ENCODE results near the gene MRPS27.

DNA sequence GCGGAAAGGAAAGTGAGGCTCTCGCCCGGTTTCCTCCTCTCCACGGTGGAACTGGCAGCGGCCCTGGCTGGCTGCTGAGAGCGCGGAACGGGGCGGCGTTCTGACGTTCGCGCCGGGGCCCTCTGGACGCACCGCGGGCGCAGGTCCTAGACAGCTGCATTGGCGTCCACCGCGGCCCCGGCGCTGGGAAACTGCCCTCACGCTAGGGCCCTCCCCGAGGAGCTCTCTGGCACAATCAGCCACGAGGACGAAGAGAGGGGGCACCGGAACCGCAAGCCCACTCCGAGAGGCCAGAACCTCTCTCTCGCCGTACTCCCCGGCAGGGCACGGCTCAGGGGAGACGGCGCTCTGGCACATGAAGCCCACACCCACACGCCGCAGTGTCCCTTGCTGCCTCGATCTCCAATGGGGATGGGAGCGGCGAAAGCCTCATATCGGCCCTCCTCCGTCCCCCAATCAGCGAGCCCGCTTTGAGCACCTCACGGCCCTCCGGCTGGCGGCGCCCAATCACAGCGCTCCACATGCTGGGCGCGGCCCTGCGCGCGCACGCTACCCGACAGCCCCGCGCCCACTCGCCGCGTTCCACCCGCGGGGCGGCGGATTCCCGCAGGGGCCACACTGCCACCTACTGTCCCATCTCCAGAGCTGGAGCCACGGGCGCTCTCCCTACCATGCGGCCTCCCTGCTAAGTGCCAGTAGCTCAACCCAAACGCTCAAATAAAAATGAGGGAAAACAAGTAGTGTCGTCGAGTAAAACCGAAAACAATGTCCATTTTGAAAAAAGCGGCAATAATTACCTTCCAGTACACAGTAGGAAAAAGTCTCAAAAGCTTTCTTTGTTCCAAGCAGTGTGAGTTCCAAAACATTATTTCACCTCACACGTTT is 11.8 kb downstream of the MRPS27 start:
- TF ChIP-seq, protein P1, sequence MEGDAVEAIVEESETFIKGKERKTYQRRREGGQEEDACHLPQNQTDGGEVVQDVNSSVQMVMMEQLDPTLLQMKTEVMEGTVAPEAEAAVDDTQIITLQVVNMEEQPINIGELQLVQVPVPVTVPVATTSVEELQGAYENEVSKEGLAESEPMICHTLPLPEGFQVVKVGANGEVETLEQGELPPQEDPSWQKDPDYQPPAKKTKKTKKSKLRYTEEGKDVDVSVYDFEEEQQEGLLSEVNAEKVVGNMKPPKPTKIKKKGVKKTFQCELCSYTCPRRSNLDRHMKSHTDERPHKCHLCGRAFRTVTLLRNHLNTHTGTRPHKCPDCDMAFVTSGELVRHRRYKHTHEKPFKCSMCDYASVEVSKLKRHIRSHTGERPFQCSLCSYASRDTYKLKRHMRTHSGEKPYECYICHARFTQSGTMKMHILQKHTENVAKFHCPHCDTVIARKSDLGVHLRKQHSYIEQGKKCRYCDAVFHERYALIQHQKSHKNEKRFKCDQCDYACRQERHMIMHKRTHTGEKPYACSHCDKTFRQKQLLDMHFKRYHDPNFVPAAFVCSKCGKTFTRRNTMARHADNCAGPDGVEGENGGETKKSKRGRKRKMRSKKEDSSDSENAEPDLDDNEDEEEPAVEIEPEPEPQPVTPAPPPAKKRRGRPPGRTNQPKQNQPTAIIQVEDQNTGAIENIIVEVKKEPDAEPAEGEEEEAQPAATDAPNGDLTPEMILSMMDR (IDR thresholded peaks at IDR 0.05), result peak in 1 of 3 donors; percentile 71
- TF ChIP-seq POLR2A (IDR thresholded peaks at IDR 0.05), result peak in 1 of 2 donors; percentile 66
